Thoracic aorta (tissue), 2 donors: ENCODE results near the gene EBF3. TPM values are rescaled to one million over a fixed set of nuclear protein-coding genes. Genes with fewer than 3 reads are reported as not detected.
A peak's percentile ranks its signal among the peaks of the same experiment; 100 is the strongest.

Source experiments
- ATAC-seq: fragments of 150-250 bp; one replicate; pipeline ENCODE4 v1.8.0; 2017; ENCODE audit warnings: low read depth; ENCODE audit not compliant: insufficient number of reproducible peaks, low FRiP score
- DNase-seq: peaks from one replicate; pipeline ENCODE4 v3.0.0-alpha.2; 2020; ENCODE audit warnings: low spot score
- H3K27ac ChIP-seq, 2 donors: fragments of 200-600 bp; sonication (generic); 1 replicate in 1 of 2; 2 replicates in 1 of 2; pipeline ENCODE4 v1.5.1; 2016; ENCODE audit warnings: mild to moderate bottlenecking in 2 of 2, moderate library complexity in 2 of 2
- H3K27me3 ChIP-seq: fragments of 200-600 bp; sonication (generic); replicated peaks from 2 replicates; pipeline ENCODE4 v1.6.0; 2016; ENCODE audit warnings: mild to moderate bottlenecking; ENCODE audit not compliant: insufficient read depth
- H3K36me3 ChIP-seq: fragments of 200-600 bp; sonication (generic); one replicate; pipeline ENCODE4 v1.5.1; 2016
- H3K4me1 ChIP-seq, 2 donors: fragments of 200-600 bp; sonication (generic); 1 replicate in 1 of 2; 2 replicates in 1 of 2; pipeline versions ENCODE4 v1.5.1 to v1.6.0; 2016; ENCODE audit warnings: low read depth in 2 of 2, mild to moderate bottlenecking in 1 of 2; ENCODE audit not compliant: control insufficient read depth in 1 of 2
- H3K4me3 ChIP-seq: fragments of 200-600 bp; sonication (generic); 2 replicates; pipeline ENCODE4 v1.5.1; 2016; ENCODE audit warnings: mild to moderate bottlenecking
- H3K9me3 ChIP-seq: fragments of 200-600 bp; sonication (generic); 2 replicates; pipeline ENCODE4 v1.5.1; 2016
- total RNA-seq, 2 donors: library from RNA; depleted of rRNA; stranded (reverse); fragments of >200 nt; gene quantifications; one replicate each; pipeline versions ENCODE4 v1.1.0 to v1.2.3, GENCODE V29; 2016
- TF ChIP-seq, protein P1 (sequence below): fragments of 200-600 bp; sonication (generic); IDR thresholded peaks from one replicate; pipeline ENCODE4 v1.5.1; 2019; ENCODE audit warnings: antibody characterized with exemption

Gene EBF3
- total RNA-seq, 2 donors from 2014 or later = 3.6 to 4.6 TPM

DNA sequence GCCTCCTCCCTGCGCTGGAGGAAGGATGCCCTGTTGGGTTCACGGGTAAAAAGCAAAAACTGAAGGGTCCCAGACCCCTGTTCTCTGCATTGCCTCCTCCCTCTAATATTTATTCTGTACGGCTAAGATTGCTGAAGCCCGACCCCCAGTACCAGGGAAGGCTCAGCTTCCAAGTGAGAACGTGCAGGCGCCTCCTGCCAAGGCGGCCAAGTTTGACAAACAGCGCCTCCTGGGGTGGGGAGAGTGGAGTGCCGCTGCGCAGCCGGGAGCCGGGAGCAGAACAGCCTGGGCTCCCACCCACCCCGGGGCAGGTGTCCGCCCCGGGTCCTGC lies 4.7 kb upstream of the EBF3 start:
- H3K36me3 ChIP-seq = no peaks in the 10 kb centered on the region
- H3K4me1 ChIP-seq = peaks cover 13 to 64% of the 10 kb centered on the region in 2 donors
- TF ChIP-seq, protein P1, sequence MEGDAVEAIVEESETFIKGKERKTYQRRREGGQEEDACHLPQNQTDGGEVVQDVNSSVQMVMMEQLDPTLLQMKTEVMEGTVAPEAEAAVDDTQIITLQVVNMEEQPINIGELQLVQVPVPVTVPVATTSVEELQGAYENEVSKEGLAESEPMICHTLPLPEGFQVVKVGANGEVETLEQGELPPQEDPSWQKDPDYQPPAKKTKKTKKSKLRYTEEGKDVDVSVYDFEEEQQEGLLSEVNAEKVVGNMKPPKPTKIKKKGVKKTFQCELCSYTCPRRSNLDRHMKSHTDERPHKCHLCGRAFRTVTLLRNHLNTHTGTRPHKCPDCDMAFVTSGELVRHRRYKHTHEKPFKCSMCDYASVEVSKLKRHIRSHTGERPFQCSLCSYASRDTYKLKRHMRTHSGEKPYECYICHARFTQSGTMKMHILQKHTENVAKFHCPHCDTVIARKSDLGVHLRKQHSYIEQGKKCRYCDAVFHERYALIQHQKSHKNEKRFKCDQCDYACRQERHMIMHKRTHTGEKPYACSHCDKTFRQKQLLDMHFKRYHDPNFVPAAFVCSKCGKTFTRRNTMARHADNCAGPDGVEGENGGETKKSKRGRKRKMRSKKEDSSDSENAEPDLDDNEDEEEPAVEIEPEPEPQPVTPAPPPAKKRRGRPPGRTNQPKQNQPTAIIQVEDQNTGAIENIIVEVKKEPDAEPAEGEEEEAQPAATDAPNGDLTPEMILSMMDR = peak; percentile 38
- no peak for ATAC-seq
- H3K4me3 ChIP-seq = peak overlapping the region; percentile 12
- H3K27ac ChIP-seq = no peak overlapping the region
- peaks cover 36% of the 10 kb centered on the region for H3K27me3 ChIP-seq
- DNase-seq = no peak
- H3K9me3 ChIP-seq = no peaks in the 10 kb centered on the region

DNA sequence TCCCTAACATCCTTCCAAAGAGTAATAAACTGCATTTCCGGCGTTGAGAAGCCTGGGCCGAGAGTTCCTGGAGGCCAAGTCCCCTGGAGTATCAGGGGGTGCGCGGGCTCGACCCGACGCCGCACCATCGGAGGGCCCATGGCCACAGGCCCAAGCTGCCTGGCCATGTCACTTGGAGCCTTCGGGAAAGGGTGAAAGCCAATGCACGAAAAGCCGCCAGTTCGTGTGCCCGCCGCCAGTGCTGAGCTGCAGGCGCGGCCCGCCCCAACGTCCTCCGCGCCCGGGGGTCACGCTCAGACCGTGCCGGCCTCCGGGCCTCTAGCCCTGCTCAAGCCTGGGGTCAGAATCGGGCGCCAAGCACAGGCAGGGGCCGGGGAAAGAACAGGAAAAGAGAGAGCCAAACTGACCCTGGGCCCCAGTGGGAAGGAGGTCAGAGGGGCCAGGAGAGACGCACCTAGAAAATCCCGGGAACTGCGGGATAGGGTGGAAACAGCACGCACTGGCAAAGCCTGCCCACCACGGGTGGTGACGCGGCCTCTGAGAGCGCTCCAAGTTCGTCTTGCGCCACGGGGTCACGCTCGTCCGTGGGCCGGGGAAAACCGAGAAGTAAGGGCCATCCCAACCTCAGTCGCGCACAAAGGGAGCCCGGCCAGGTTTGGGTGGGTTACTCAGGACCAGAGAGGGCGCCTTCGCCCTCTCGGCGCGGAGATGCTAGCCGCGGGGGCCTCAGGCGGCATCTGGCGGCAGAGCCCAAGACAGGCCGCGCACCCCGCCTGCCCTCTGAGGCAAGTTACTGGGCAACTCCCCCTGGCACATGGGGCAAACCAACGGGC lies 4.2 kb upstream of the EBF3 start:
- ATAC-seq (no peak), DNase-seq (no peak)

DNA sequence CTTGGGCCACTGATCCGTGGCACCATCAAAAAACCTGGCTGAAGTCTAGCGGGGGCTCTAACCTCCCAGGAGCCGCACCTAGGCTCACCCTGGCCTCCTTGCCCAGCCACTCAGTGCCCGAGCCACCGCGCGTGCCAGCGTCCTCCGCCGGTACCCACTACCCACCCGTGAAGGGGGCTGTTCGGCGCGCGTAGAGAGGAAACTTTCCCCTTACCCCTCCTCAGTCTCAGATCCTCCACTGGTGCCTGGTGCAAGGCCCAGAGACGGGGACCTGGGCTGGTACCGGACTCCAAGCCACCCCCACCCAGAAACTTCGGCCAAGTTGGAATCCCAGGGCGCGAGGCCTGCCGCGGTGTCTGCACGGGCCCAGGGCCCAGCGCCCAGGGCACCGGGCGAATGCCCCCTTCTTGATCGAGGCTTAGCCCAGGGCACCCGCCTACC lies 3.5 kb upstream of the EBF3 start:
- H3K4me1 ChIP-seq = peaks cover 15 to 71% of the 10 kb centered on the region in 2 donors

More for the DNA sequence above, 4.2 kb upstream of the EBF3 start:
- TF ChIP-seq, protein P1 = no peak
- Histone ChIP-seq H3K36me3 (no peaks in the 10 kb centered on the region), H3K9me3 (no peaks in the 10 kb centered on the region), H3K27ac (no peak overlapping the region), H3K4me1 (peaks cover 13 to 65% of the 10 kb centered on the region in 2 donors), H3K4me3 (no peak overlapping the region), H3K27me3 (peaks cover 36% of the 10 kb centered on the region)

DNA sequence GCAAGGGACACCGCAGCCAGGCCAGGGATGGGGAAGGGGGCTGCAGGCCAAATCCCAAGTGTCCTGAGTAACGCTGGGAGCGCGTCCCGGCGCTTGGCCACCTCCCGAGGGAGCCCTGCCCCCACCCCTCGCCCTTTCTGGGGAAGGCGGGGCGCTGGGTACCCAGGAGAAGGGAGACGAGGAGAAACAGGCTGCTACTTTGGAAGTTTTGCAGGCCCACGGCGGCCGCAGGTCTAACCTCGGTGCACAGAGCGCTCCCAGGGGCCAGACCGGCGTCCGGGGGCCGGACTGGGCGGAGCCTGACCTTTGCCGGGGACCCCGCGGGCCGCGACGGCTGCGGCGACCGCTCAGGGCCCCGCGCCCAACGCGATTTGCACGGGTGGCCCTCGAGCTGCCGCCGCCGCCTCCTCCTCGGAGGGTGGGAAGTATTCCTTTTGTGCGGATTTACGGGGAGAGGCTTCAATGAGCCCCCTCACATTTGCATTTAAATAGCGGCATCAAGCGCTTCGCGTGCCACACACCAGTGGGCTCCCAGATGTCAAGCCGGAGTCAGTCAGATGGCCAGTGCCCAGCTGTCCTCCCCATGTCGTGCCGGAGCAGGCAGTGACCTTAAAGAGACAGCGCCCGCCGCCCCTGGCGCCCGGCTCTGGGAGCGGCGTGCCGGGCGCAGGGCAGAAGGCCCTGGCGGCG lies 3.0 kb upstream of the EBF3 start:
- ATAC-seq (no peak), DNase-seq (no peak)
- peaks cover 36% of the 10 kb centered on the region for H3K27me3 ChIP-seq
- no peaks in the 10 kb centered on the region for H3K9me3 ChIP-seq
- no peak overlapping the region for H3K27ac ChIP-seq
- no peak overlapping the region for H3K4me3 ChIP-seq
- TF ChIP-seq, protein P1 = no peak
- no peaks in the 10 kb centered on the region for H3K36me3 ChIP-seq
- peaks cover 16 to 66% of the 10 kb centered on the region in 2 donors for H3K4me1 ChIP-seq

More for the DNA sequence above, 3.5 kb upstream of the EBF3 start:
- no peak for DNase-seq
- Histone ChIP-seq H3K27ac (no peak overlapping the region), H3K4me3 (no peak overlapping the region), H3K27me3 (peaks cover 36% of the 10 kb centered on the region), H3K36me3 (no peaks in the 10 kb centered on the region), H3K9me3 (no peaks in the 10 kb centered on the region)
- no peak for ATAC-seq
- TF ChIP-seq, protein P1 = no peak

GRCh38 chr10:129966370-129966888 lies 2.4 kb upstream of the EBF3 start:
- Histone ChIP-seq H3K4me1 (peaks cover 16 to 61% of the 10 kb centered on the region in 2 donors), H3K9me3 (no peaks in the 10 kb centered on the region), H3K27ac (no peak overlapping the region), H3K36me3 (no peaks in the 10 kb centered on the region), H3K27me3 (peaks cover 36% of the 10 kb centered on the region), H3K4me3 (no peak overlapping the region)
- ATAC-seq (no peak), DNase-seq (no peak)
- TF ChIP-seq, protein P1 = no peak
